AML-193 (cell line): ENCODE data around the gene DBR1.

ENCODE experiments used
- DNase-seq, 2 experiments: peaks; one replicate each; lab custom pipeline; 2025; lab: John Stamatoyannopoulos, UW

The DBR1 gene

GRCh38 chr3:138174421-138175131 lies at the start of gene DBR1:
TSS of gene DBR1 (minus strand) at chr3:138174921. CDS start at chr3:138174795, 126 bp downstream.
- DNase-seq: peak; percentile 89 to 91

- peak in 1 of 2 experiments; percentile 25 for DNase-seq
These were observed 48.2 kb upstream of the DBR1 start for GRCh38 chr3:138222942-138223287.

GRCh38 chr3:138222131-138222941 lies 47.6 kb upstream of the DBR1 start:
- peak; percentile 85 to 87 for DNase-seq

- DNase-seq: no peak
These were observed 46.1 kb upstream of the DBR1 start for GRCh38 chr3:138220788-138221187.

- DNase-seq: no peak
These were observed 45.5 kb upstream of the DBR1 start for GRCh38 chr3:138220242-138220641.

- no peak for DNase-seq
These were observed 44.5 kb upstream of the DBR1 start for GRCh38 chr3:138219255-138219654.

GRCh38 chr3:138213398-138214085 lies 38.8 kb upstream of the DBR1 start:
- DNase-seq: peak; percentile 77 to 79

GRCh38 chr3:138210528-138210927 lies 35.8 kb upstream of the DBR1 start:
- DNase-seq: no peak

GRCh38 chr3:138206196-138206595 lies 31.5 kb upstream of the DBR1 start:
- DNase-seq: no peak

- no peak for DNase-seq
These were observed 30.8 kb upstream of the DBR1 start for GRCh38 chr3:138205527-138205926.

GRCh38 chr3:138203938-138204337 lies 29.2 kb upstream of the DBR1 start:
- DNase-seq: no peak

- no peak for DNase-seq
These were observed 28.4 kb upstream of the DBR1 start for GRCh38 chr3:138202945-138203701.

GRCh38 chr3:138200424-138200823 lies 25.7 kb upstream of the DBR1 start:
- no peak for DNase-seq

GRCh38 chr3:138199851-138200250 lies 25.1 kb upstream of the DBR1 start:
- DNase-seq: peak; percentile 30 to 33

GRCh38 chr3:138197524-138197923 lies 22.8 kb upstream of the DBR1 start:
- DNase-seq: no peak

GRCh38 chr3:138197058-138197457 lies 22.3 kb upstream of the DBR1 start:
- peak; percentile 40 to 62 for DNase-seq

- DNase-seq: no peak
These were observed 21.3 kb upstream of the DBR1 start for GRCh38 chr3:138196023-138196422.

- no peak for DNase-seq
These were observed 20.8 kb upstream of the DBR1 start for GRCh38 chr3:138195481-138195880.

GRCh38 chr3:138188013-138188730 lies 13.5 kb upstream of the DBR1 start:
- DNase-seq: peak in 1 of 2 experiments; percentile 38

- peak in 1 of 2 experiments; percentile 29 for DNase-seq
These were observed 12.7 kb upstream of the DBR1 start, which contains the start of gene ARMC8 for GRCh38 chr3:138187296-138188012. TSS of gene ARMC8 (plus strand) at chr3:138187301. CDS start at chr3:138187555, 254 bp downstream.
